Measurements from ENCODE around the gene TFCP2L1.

TFCP2L1 gene

DNA sequence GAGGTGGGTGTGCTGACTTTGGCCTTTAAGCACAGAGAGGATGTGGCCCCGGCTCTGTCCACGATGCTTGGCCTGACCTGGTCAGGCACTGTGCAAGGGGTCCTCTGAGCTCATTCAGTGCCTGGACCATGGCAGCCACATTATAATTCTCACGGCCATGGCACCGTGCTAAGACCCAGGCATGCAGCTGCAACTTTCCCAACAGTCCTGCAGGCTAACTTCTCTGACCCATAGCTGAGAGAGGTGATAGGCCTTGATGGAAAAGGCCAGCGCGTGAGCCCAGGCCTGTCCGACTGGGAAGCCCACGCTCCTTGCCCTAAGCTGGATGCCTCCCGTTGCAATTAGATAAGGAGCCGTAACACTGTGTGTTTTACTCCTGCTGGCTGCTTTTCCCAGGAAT lies 99.9 kb downstream of the TFCP2L1 start:
- TF ChIP-seq POLR2AphosphoS5 (IDR thresholded peaks at IDR 0.05; ENCODE audit: low read depth, low read length) (no peak), TAF1 (IDR thresholded peaks at IDR 0.05; ENCODE audit: borderline replicate concordance, low read depth, low read length) (no peak), POLR2A (IDR thresholded peaks at IDR 0.05; ENCODE audit: low read depth, low read length) (no peak)
- no peak for FAIRE-seq
- DNase-seq (ENCODE audit: insufficient read length): no peak

- DNase-seq (ENCODE audit: insufficient read length): no peak
- TF ChIP-seq TAF1 (IDR thresholded peaks at IDR 0.05; ENCODE audit: borderline replicate concordance, low read depth, low read length) (no peak), POLR2A (IDR thresholded peaks at IDR 0.05; ENCODE audit: low read depth, low read length) (no peak), POLR2AphosphoS5 (IDR thresholded peaks at IDR 0.05; ENCODE audit: low read depth, low read length) (no peak)
- no peak for FAIRE-seq
Observed at GRCh38 chr2:121184248-121184862, 100.6 kb downstream of the TFCP2L1 start.

GRCh38 chr2:121182520-121182919 lies 102.5 kb downstream of the TFCP2L1 start:
- TF ChIP-seq POLR2A (IDR thresholded peaks at IDR 0.05; ENCODE audit: low read depth, low read length): no peak
- TF ChIP-seq TAF1 (IDR thresholded peaks at IDR 0.05; ENCODE audit: borderline replicate concordance, low read depth, low read length): no peak
- no peak for TF ChIP-seq POLR2AphosphoS5 (IDR thresholded peaks at IDR 0.05; ENCODE audit: low read depth, low read length)
- no peak for DNase-seq (ENCODE audit: insufficient read length)
- FAIRE-seq: no peak

DNA sequence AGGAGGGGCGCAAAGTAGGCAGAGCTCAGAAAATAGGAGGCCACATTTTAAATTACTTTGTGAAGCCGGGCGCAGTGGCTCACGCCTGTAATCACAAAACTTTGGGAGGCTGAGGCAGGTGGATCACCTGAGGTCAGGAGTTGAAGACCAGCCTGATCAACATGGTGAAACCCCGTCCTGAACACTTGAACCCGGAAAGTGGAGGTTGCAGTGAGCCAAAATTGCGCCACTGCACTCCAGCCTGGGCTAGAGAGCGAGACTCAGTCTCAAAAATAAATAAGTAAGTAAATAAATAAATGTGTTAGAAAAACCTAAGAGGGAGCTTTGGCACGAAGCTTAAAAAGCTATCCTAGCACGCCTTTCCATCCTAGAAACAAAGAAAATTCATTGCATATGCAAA lies 105.5 kb downstream of the TFCP2L1 start:
- FAIRE-seq (no peak), DNase-seq (ENCODE audit: insufficient read length) (no peak)
- no peak for TF ChIP-seq POLR2AphosphoS5 (IDR thresholded peaks at IDR 0.05; ENCODE audit: low read depth, low read length)
- no peak for TF ChIP-seq POLR2A (IDR thresholded peaks at IDR 0.05; ENCODE audit: low read depth, low read length)
- no peak for TF ChIP-seq TAF1 (IDR thresholded peaks at IDR 0.05; ENCODE audit: borderline replicate concordance, low read depth, low read length)

GRCh38 chr2:121178730-121179129 lies 106.3 kb downstream of the TFCP2L1 start:
- DNase-seq (ENCODE audit: insufficient read length) (no peak), FAIRE-seq (no peak)
- no peak for TF ChIP-seq POLR2AphosphoS5 (IDR thresholded peaks at IDR 0.05; ENCODE audit: low read depth, low read length)

DNA sequence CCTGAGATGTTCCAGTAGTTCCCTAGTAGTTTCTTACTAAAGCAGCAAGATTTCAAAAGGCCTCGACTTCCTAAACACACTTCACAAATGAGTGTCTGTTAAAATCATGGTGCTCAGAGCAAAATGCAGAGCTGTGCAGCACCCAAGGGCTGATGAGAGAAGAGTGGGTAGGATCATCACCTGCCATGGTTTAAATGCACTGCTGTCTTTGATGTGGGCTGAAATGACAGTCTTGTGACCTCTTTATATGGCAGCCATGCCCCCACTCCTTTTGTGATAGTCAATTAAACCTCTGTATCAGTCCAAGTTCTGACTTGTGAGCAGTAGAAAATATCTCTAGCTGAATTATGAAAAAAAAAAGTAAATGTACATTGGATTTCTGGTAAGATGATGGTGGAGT lies 107.1 kb downstream of the TFCP2L1 start:
- no peak for DNase-seq (ENCODE audit: insufficient read length)
- TF ChIP-seq POLR2AphosphoS5 (IDR thresholded peaks at IDR 0.05; ENCODE audit: low read depth, low read length) (no peak), TAF1 (IDR thresholded peaks at IDR 0.05; ENCODE audit: borderline replicate concordance, low read depth, low read length) (no peak), POLR2A (IDR thresholded peaks at IDR 0.05; ENCODE audit: low read depth, low read length) (no peak)
- no peak for FAIRE-seq

GRCh38 chr2:121175326-121175725 lies 109.7 kb downstream of the TFCP2L1 start:
- TF ChIP-seq POLR2A (IDR thresholded peaks at IDR 0.05; ENCODE audit: low read depth, low read length) (no peak), POLR2AphosphoS5 (IDR thresholded peaks at IDR 0.05; ENCODE audit: low read depth, low read length) (no peak), TAF1 (IDR thresholded peaks at IDR 0.05; ENCODE audit: borderline replicate concordance, low read depth, low read length) (no peak)
- FAIRE-seq (no peak), DNase-seq (ENCODE audit: insufficient read length) (no peak)

GRCh38 chr2:121173806-121174205 lies 111.2 kb downstream of the TFCP2L1 start:
- FAIRE-seq (no peak), DNase-seq (ENCODE audit: insufficient read length) (no peak)
- TF ChIP-seq POLR2AphosphoS5 (IDR thresholded peaks at IDR 0.05; ENCODE audit: low read depth, low read length) (no peak), TAF1 (IDR thresholded peaks at IDR 0.05; ENCODE audit: borderline replicate concordance, low read depth, low read length) (no peak), POLR2A (IDR thresholded peaks at IDR 0.05; ENCODE audit: low read depth, low read length) (no peak)

- TF ChIP-seq POLR2A (IDR thresholded peaks at IDR 0.05; ENCODE audit: low read depth, low read length): no peak
- FAIRE-seq (no peak), DNase-seq (ENCODE audit: insufficient read length) (no peak)
Observed at GRCh38 chr2:121173112-121173511, 111.9 kb downstream of the TFCP2L1 start.

- FAIRE-seq (no peak), DNase-seq (ENCODE audit: insufficient read length) (no peak)
- no peak for TF ChIP-seq TAF1 (IDR thresholded peaks at IDR 0.05; ENCODE audit: borderline replicate concordance, low read depth, low read length)
- no peak for TF ChIP-seq POLR2A (IDR thresholded peaks at IDR 0.05; ENCODE audit: low read depth, low read length)
- no peak for TF ChIP-seq POLR2AphosphoS5 (IDR thresholded peaks at IDR 0.05; ENCODE audit: low read depth, low read length)
Observed at GRCh38 chr2:121172456-121172855, 112.5 kb downstream of the TFCP2L1 start.

DNA sequence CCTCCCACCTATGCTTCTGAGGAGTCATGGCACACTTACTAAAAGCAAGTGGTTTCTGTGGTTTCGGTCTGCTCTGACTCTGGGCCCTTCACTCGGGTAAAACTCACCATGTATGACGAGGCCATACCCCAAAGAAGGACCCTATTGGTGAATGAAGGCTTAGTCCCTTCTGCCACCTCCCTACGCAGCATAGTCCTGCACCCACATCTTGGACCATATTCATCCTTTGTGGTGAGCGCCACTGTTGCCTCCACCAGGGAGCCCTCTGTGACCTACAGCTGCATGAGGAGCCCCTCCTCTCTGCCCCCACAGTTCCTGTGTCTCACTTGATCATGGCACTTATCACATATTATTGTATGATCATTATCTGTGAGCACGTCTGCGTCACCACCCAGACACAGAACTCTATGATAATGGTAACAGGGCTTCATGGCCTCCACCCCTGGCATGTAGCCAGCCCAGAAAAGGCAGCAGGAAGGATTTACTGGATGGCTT lies 113.3 kb downstream of the TFCP2L1 start:
- FAIRE-seq (no peak), DNase-seq (ENCODE audit: insufficient read length) (no peak)
- no peak for TF ChIP-seq POLR2A (IDR thresholded peaks at IDR 0.05; ENCODE audit: low read depth, low read length)
- TF ChIP-seq POLR2AphosphoS5 (IDR thresholded peaks at IDR 0.05; ENCODE audit: low read depth, low read length): no peak
- no peak for TF ChIP-seq TAF1 (IDR thresholded peaks at IDR 0.05; ENCODE audit: borderline replicate concordance, low read depth, low read length)

- DNase-seq (ENCODE audit: insufficient read length) (no peak), FAIRE-seq (no peak)
- TF ChIP-seq POLR2A (IDR thresholded peaks at IDR 0.05; ENCODE audit: low read depth, low read length): no peak
Observed at GRCh38 chr2:121170577-121170976, 114.4 kb downstream of the TFCP2L1 start.

- TF ChIP-seq POLR2AphosphoS5 (IDR thresholded peaks at IDR 0.05; ENCODE audit: low read depth, low read length) (no peak), TAF1 (IDR thresholded peaks at IDR 0.05; ENCODE audit: borderline replicate concordance, low read depth, low read length) (no peak), POLR2A (IDR thresholded peaks at IDR 0.05; ENCODE audit: low read depth, low read length) (no peak)
- FAIRE-seq (no peak), DNase-seq (ENCODE audit: insufficient read length) (no peak)
Observed at GRCh38 chr2:121167411-121167810, 117.6 kb downstream of the TFCP2L1 start.
